GM18508 (cell line): ENCODE measurements around the gene DEFB124.
"Not testable (repeated sequence)": the region's sequence is repeated elsewhere in the genome, so short reads cannot be mapped to it uniquely, and the experiment has no call there.

Experiments used
- ATAC-seq: cut with Tn5 transposase; IDR thresholded peaks from one replicate; pipeline ENCODE4 v1.9.1; 2021; ENCODE audit warnings: moderate number of reproducible peaks; ENCODE audit not compliant: insufficient read depth, unreplicated experiment

DEFB124 gene, protein sequence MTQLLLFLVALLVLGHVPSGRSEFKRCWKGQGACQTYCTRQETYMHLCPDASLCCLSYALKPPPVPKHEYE

DNA sequence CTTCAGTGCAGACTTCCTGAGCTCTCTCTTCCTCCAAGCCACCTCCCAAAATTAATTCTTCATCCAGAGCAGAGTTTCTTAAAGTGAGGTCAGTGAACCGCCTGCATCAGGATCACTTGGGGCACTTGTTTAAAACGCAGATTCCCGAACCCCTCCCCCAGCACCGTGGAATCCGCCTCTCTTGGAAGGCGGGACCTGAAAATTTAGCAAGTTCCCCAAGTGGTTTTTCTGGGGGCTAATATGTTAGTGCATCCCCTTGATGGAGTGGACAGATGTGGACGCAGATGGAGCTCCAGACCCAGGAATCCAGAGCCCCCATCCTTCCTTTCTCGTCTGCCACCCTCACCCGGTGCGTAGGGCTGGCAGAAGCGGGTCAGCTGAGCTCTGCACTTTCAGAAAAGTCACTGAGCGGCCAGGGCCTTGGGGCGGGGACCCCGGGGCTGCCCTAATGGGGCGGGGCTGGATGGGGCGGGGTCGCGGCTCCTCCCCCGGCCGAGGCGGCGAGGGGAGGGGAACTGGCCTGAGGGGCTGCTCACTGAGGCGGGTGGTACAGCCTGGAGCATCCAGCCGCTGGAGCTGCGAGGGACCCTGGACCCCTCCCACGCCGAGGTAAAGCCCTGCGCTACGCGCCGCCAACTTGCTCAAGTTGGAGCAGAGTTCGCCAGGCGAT, at the start of gene DEFB124, which contains the start of gene REM1:
TSS of gene DEFB124 (minus strand) at position 370 of the 670 bp plus-strand sequence. CDS start 2,114 bp downstream, outside the sequence.
TSS of gene REM1 (plus strand) at position 531 of the 670 bp plus-strand sequence. CDS start 1,158 bp downstream, outside the sequence.
- no peak for ATAC-seq

DNA sequence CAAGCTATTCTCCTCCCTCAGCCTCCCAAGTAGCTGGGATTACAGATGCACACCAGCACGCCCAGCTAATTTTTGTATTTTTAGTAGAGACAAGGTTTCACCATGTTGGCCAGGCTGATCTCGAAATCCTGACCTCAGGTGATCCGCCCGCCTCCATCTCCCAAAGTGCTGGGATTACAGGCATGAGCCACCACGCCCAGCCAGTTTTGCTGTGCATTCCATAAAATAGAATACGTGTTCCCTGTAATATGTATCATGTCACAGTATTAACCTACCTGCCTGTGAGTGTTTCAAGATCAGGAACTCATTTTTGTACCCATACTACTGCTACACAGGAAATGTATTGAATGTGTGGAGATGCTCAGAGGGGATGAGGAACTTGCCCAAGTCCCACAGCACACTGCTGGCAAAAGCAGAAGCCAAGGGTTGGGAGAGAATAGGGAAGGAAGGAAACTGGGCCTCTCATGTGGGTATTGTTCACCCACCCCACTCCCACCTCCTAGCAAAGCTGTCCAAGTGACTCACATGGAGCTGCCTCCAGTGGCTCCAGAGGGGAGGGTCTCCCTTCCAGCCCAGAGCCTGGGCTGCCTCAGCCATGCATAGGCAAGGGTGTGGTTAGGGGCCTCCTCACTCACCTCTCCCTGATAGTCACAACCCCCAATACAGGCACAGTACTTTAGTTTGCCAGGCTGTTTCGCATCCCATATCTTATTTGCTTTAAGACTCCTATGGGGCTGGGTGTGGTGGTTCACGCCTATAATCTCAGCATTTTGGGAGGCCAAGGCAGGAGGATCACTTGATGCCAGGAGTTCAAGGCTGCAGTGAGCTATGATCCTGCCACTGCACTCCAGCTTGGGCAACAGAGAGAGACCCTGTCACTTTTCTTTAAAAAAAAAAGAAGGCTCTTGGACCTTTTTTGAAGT, 48.7 kb upstream of the DEFB124 start:
- ATAC-seq: no peak

DNA sequence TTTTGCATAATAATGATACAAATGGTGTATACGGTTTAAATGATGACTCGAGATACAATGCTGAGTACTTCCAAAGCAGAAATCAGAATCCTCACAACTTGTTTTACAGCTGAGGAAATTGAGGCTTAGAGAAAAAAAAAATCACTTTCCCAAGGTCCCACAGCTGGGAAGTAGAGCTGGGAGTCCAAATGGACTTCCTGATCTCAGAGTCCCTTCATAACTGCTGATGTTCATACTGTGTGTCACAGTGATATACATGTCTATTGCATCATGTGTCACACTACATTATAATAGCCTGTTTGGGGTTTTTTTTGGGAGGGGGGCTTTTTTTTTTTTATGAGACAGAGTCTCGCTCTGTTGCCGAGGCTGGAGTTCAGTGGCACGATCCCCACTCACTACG, 47.8 kb upstream of the DEFB124 start:
- no peak for ATAC-seq

DNA sequence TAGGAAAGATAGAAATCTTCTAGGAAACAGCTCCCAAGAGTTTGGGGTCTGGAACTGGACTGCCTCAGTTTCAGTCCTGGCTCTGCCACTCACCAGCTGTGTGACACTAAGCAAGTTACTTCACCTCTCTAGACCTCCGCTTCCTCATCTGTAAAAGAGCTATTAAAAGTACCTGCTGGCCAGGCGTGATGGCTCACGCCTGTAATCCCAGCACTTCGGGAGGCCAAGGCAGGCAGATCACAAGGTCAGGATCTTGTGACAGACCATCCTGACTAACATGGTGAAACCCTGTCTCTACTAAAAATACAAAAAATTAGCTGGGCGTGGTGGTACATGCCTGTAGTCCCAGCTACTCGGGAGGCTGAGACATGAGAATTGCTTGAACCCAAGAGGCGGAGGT, 46.3 kb upstream of the DEFB124 start:
- ATAC-seq: not testable (repeated sequence)

DNA sequence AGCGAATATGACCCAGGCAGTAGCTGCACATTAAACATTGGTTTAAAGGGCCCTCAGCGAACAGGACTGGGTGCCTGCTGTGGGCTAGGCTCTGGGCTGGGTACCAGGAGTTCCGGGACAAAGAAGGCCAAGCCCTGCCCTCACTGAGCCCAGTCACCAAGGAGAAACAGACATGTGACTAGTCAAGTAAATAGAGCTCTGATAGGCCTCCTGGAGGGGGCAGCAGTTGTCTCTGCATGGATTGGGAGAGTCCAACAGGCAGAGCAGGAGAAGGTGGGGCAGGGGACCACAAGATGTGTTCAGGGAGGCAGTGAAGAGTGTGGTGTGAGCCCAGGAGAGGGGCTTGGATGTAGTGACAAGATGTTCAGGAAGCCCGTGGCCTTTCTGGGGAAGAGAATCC, 42.4 kb upstream of the DEFB124 start:
- no peak for ATAC-seq

DNA sequence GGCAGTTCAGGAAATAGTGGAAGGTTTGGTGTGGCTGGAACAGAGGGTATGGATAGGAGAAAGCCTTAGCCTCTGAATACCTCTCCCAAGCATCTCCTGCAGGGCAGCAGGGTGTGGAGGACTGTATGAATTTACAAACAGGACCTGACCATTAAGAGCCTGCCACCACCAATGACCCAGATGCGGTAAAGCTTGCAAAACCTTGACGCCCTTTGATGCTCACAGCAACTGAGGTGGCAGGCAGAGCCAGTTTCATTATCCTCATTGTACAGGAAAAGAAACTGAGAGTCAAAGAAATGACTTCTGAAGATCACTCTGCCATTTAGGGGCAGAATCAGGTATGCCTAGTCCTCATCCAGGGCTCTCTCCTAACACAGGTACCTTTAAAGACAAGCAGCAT, 41.7 kb upstream of the DEFB124 start:
- no peak for ATAC-seq

DNA sequence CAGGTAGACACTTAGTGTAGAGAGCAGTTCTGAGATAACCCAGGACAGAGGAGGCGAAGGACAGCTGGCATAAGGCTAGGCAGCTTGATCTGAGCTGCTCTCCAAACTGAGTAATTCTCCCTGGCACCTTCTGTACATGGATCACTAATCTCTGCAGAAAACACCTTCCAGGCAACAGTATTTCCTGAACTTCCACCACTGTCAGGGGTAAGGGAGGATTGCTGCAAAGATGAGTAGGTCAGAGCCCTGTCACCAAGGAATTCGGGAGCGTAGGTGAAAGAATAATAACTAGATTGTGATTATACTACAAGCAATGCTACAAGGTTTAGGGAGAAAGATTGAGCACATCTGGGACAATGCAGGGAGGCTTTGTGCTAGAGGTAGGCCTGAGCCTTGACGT, 41.2 kb upstream of the DEFB124 start:
- ATAC-seq: no peak

DNA sequence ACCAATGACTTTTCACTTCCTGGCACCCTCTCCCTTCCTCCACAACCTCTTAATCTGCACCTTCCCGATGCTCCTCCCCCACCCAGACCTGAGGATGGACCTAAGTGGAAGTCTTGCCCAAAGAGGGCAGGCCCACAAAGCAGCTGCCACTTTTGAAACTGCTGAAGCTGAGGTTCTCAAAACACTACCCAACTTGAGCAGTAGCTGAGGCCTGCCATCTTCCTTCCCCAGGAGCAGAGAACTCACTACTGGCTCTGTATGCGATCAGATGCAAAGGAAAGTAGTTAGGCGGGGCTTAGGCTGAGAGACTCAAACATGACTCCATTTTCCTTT, 40.8 kb upstream of the DEFB124 start:
- no peak for ATAC-seq

DNA sequence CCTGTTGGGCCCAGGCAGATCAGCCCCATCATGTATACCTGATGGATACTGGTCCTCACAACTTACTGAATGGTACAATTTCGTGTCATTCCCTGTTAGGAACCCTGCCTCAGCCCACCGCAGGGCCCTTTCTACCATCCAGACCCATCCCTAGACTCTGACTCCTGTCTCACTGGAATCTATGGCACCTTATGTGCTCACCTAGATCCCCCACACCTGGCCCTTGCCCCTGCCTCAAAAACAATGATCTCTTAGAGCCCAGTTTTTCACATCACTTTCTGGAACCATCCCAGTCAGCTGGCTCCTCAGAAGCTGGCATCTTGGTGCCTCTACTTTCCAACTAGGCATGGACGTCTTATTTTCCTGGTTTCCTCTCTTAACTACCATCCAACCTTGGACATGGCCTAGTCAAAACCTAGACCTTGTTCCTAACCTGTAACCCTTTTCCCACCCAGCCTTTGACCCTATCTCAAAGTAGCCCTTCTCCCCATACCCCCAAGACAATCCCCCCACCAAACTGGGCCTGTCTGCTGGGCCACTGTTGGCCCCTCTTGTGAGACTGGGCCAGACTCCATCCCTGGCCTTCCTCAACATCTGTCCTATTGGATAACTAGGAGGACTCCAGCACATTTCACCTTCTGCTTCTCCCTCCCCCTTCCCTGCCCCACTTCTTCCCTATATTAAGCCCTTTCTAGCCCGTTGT, 40.3 kb upstream of the DEFB124 start:
- no peak for ATAC-seq

DNA sequence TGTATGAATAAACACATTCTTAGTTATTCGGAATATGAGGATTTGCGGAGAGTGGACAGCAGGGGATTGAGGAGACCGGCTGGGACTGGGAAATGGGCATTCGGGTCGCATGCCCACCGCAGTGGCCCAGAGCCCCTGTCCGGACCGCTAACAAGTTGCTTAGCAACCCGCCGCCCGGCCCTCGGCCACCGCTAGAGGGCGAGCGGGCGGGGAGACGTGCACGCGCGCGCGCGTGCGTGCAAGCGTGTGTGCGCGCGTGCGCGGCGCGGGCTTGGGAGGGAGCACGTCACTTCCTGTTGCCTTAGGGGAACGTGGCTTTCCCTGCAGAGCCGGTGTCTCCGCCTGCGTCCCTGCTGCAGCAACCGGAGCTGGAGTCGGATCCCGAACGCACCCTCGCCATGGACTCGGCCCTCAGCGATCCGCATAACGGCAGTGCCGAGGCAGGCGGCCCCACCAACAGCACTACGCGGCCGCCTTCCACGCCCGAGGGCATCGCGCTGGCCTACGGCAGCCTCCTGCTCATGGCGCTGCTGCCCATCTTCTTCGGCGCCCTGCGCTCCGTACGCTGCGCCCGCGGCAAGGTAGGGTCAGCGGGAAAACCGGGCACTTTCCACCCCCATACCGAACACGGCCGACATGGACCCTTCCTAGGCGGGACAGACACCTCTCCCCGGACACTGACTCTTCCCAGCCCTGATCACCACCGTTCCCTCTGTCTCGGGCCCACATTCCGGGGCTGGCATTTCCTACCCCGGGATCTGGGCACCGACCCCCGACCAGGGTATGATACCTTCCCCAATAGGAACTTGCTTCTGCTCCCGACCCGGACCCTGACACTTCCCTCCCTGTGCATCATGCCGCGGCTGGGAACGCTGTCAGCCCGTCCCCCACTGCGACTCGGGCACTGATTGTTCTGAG, 39.5 kb upstream of the DEFB124 start, which contains the start of gene HM13:
TSS of gene HM13 (plus strand) at position 289 of the 918 bp plus-strand sequence. CDS start at position 399, 110 bp downstream.
- ATAC-seq: peak; percentile 61

DNA sequence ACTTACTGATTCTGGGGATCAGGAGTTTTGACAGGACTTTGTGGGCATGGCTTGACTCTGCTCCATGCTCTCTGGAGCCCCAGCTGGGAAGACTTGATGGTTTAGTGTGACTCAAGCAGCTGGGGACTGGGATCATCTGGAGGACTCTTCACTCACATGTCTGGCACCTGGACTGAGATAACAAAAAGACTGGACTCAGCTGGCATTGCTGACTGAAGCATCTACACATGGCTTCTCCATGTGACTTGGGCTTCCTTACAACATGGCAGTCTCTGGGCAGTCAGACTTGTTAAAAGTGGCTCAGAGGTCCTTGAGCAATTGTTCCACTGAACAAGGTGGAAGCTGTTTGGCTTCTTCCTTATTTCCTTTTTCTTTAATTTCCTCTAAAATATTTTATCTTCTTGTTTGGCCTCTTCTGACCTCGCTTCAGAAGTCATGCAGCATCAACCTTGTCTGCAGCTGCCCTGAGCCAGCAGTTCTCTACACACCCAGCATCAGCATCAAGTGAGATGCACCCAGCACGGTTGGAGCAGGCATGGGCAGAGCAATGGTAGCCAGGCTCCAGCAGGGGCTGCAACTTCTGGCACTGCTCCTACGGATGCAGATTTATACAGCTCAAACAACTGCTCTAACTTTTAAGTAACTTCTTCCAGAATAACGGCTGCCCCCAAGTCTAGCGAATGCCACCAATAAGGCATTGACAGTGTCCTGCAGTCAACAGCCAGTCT, 33.8 kb upstream of the DEFB124 start:
- no peak for ATAC-seq

DNA sequence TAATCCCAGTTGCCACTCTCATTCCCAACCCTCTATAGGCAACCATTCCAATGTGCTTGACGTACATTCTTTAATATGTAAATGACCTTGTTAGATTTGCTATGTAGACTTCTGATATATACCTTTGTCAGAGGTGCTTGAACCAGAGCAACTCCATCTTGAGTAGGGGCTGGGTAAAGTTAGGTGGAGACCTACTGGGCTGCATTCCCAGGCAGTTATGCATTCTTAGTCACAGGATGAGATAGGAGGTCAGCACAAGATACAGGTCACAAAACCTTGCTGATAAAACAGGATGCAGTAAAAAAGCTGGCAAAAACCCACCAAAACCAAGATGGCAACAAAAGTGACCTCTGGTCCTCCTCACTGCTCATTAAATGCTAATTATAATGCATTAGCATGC, 31.0 kb upstream of the DEFB124 start:
- no peak for ATAC-seq

DNA sequence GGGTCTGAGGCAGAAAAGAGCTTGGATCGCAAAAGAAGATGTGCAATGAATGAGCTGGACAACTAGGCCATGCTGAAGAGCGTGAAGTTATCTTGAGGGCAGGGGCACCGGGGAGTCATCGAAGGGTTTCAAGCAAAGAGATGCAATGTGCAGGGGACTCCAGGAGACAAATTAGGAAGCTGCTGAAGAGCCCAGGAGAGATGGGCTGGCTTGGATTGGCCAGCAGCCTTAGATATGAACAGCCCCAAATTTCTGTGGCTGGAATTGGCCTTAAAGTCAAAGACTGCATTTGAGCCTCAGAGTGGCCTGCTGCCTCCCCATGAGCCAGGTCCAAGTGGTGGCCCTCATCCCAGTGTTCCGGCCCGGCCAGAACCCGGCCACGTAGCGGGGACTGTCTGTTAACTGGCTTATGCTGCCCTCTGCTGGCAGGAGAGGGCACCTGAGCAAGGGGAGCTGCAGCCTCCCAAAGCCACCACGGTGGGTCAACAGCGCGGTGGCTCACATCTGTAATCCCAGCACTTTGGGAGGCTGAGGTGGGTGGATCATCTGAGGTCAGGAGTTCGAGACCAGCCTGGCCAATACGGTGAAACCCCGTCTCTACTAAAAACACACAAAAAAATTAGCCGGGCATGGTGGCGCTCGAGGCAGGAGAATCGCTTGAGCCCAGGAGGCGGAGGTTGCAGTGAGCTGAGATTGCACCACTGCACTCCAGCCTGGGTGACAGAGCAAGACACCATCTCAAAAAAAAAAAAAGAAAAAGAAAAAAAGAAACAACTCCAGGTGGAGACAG, 28.2 kb upstream of the DEFB124 start:
- ATAC-seq: peak; percentile 48

DNA sequence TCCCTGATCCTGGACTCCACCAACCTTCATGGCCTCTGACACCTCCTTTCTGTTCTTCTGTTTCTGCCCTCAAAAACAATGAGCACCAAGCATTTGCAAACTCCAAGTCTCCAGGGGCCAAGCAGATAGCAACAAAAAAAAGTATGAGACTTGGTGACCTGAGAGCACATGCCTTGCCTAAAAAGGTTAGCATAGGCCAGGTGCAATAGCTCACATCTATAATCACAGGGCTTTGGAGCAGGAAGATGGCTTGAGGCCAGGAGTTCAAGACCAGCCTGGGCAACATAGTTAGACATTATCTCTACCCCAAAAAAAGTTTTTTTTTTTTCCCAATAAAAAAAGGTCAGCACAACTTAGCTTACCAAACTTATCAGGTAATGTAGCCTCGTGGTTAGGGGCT, 25.6 kb upstream of the DEFB124 start:
- no peak for ATAC-seq

DNA sequence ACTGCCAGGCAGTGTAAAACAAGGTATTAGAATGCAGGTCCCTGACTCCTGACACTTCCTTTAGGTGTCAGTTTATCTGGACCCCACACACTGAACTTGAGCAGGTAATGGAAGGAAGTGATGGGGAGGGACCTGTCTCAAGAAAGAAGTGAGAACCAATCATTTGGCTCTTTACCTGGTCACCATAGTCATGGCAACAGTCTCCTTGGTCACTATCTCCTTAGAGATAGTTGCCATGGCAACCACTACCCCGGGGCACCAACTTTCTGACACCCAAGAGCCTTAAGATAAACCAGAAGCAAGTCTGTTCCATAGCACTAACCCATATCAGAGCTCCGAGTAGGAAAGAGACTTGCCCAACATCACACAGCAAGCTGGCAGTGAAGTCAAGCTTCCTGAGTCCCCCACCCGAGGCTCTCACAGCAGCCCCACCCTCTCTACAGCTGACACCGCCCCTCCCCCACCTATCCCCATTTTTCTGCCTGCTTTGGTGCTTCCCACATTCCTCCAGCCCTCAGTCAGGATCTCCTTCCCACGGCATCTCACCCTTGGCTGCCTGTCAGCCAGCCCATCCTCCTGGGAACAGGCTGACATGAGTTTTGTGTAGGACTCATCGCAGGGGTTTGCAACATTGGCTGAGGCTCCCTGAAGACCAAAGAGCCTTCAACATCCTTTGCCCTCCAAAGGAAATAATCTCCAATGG, 23.1 kb upstream of the DEFB124 start:
- no peak for ATAC-seq

DNA sequence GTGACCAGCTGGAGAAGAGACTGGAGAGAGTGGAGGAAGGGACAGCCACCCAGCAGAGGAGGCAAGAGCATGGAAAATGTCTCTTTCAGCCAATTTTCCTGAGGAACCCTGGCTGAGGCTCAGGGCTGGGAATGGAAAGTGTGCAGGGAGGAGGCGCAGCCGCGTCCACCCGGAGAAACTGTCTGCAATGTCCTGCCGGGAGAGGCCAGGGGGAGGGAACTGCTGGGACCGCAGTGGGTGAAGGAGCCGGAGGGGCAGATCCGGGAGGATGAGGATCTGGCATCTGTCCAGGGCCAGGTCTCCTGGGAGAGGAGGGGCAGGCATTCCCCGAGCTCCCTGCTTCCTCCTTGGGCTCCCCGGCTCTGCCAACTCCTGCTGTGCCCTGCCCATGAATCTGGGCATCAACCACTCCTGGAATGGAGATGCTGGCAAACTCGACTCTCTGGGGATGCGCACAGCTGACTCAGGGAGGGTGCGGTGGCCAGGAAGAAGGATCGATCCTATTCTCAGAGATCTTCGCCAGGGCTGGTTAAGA, 21.9 kb upstream of the DEFB124 start:
- no peak for ATAC-seq

DNA sequence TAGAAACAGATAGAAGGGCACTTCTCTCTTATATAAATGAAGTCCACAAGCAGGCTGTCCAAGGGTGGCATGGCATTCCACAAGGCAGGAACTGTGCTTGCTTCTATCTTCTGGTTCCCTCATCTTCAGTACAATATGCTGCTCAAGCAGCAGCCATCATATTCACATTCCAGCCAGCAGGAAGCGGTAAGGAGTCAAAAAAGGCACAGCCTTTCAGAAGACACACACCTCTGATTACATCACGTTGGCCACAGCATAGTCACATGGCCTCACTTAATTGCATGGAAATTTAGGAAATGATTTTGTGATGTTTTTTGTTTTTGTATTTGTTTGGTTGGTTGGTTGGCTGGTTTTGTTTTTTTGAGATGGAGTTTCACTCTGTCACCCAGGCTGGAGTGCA, 19.2 kb upstream of the DEFB124 start:
- no peak for ATAC-seq
